Activated CD4-positive, alpha-beta T cell treated with anti-CD3 and anti-CD28 coated beads for 48 hours (primary cell): ENCODE measurements around the gene ADGRE1.

Experiments used
- DNase-seq: peaks from one replicate; pipeline ENCODE4 v3.0.0-alpha.2; 2020

The ADGRE1 gene

GRCh38 chr19:6886277-6886897, 992 bp upstream of the ADGRE1 start:
- DNase-seq, result no peak

GRCh38 chr19:6888967-6889366, 1.6 kb downstream of the ADGRE1 start:
- DNase-seq, result no peak

- DNase-seq, result no peak
Observed at GRCh38 chr19:6890401-6890913, 3.1 kb downstream of the ADGRE1 start.

GRCh38 chr19:6890938-6891337, 3.6 kb downstream of the ADGRE1 start:
- DNase-seq, result peak; percentile 66

- DNase-seq, result no peak
Observed at GRCh38 chr19:6891761-6892385, 4.5 kb downstream of the ADGRE1 start.

- DNase-seq, result no peak
Observed at GRCh38 chr19:6894313-6894712, 6.9 kb downstream of the ADGRE1 start.

DNA sequence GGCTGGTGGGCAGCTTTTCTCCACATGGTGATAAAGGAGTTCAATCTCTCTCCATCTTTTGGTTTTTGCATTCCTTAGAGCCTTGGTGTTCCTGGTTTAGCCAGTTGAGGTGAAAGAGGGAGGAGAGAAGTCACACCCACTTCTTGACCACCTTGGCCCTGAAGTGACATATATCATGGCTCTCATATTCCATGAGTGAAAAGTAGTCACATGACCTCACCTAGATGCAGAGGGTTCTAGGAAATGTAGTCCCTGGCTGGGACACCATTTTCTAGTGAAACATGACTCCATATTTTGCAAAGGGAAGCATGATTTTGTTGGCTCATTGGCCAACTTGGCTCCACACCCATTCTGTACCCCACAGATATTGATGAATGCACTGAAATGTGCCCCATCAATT, 16.1 kb downstream of the ADGRE1 start:
- no peak for DNase-seq

- DNase-seq, result no peak
Observed at GRCh38 chr19:6906559-6907060, 19.2 kb downstream of the ADGRE1 start.

DNA sequence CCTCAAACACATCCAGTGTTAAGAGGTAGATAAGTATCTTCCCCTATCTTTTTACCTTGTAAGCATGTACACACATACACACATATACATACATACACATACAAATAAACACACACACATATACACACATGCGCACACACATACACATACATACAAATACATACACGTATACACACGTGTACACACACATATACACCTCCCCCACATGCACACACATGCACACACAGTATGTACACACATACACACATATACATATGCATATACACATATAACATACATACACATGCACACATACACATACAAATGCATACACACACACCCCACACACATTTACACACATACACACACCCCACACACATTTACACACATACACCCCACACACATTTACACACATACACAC, 24.1 kb downstream of the ADGRE1 start:
- DNase-seq, result no peak

GRCh38 chr19:6914321-6914720, 26.9 kb downstream of the ADGRE1 start:
- no peak for DNase-seq

GRCh38 chr19:6916952-6917351, 29.6 kb downstream of the ADGRE1 start:
- no peak for DNase-seq

GRCh38 chr19:6925386-6925785, 38.0 kb downstream of the ADGRE1 start:
- no peak for DNase-seq

DNA sequence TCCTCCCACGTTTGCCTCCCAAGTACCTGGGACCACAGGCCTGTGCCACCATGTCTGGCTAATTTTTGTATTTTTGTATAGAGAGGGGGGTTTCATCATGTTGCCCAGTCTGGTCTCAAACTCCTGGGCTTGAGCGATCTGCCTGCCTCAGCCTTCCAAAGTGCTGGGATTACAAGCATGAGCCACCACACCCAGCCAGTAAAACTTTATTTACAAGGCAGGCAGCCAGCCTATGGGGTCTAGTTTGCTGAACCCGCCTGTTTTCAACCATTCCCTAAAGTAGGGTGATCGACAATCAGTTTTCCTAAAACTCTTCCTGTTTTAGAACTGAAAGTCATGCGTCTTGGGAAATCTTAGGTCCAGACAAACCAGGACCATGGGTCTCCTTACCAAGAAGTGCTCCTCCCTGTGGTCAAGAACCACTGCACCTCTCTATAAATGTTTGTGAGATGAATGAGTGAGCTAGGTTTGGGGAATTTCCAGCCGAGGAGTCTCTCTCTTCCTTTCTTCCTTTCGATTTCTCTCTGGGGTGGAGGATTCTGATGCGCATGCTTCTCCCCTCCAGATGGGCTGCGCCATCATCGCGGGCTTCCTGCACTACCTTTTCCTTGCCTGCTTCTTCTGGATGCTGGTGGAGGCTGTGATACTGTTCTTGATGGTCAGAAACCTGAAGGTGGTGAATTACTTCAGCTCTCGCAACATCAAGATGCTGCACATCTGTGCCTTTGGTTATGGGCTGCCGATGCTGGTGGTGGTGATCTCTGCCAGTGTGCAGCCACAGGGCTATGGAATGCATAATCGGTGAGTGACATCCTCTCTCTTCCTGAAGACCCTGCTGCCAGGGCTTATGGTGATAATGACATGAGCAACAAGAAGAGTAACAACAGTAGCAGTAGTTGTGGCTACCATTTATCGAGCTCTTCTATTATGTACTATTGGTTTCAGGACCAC, 38.7 kb downstream of the ADGRE1 start:
- peak; percentile 54 for DNase-seq

GRCh38 chr19:6930190-6930589, 42.8 kb downstream of the ADGRE1 start:
- DNase-seq, result no peak

DNA sequence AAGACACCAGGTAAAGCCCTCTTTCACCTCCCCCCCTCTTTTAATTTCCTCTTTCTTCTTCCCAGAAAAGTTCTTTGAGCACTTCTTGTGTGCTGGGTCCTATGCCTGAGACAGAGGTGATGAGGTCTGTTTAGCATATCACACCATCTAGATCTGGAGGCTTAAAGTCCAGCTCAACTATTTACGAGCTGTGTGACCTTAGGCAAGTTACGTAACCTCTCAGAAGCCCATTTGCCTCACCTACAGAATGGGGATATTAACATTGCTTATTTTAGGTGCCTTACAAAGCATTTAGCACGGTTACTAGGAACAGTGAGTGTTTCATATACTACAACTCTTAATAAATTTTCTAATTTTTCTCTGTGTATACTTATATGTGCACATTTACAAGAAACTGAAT, 47.7 kb downstream of the ADGRE1 start:
- no peak for DNase-seq

GRCh38 chr19:6935618-6936017, 48.2 kb downstream of the ADGRE1 start:
- DNase-seq, result no peak

DNA sequence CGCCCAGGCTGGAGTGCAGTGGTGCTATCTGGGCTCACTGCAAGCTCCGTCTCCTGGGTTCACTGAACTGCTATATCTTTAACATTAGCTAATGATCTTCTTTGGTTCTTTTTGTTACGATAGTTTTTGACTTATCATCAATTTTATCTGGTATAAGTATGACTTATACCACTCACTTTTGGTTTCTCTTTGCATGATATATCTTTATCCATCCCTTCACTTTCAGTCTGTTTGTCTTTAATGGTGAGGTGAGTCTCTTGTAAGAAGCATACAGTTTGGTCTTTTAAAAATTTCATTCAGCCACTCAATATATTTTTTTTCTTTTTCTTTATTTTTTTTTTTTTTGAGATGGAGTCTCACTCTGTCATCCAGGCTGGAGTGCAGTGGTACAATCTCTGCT, 58.4 kb downstream of the ADGRE1 start:
- DNase-seq, result no peak

DNA sequence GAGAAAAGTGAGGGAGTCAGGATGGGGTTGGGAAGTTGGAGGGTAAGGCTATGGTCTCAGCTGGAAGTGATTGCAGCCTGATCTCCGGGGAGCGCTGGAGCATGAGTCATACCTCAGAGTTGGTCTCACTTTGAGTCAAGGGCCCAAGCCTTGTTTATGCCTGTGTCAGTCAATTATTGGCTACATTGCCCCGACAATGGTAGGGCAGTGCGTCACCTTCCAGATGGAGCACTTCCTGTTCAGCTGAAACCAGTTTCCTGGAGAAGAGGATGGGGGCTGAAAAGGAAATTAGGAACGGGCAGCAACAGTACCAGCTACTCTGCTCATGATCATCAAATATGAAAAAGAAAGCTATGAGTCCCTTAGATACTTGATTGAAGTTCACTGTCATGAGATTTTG, 60.4 kb downstream of the ADGRE1 start:
- peak; percentile 74 for DNase-seq

DNA sequence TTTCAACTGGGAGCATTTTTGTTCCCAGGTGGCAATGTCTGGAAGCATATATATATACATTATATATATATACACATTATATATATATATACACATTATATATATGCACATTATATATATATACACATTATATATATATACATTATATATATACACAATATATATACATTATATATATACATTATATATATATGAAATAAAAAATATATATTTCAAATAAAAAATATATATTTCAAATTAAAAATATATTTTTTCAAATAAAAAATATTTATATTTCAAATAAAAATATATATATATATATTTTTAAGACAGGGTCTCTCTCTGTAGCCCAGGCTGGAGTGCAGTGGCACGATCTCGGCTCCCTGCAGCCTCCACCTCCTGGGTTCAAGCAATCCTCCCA, 61.5 kb downstream of the ADGRE1 start:
- no peak for DNase-seq

- DNase-seq, result no peak
Observed at GRCh38 chr19:6952956-6953355, 65.6 kb downstream of the ADGRE1 start.

DNA sequence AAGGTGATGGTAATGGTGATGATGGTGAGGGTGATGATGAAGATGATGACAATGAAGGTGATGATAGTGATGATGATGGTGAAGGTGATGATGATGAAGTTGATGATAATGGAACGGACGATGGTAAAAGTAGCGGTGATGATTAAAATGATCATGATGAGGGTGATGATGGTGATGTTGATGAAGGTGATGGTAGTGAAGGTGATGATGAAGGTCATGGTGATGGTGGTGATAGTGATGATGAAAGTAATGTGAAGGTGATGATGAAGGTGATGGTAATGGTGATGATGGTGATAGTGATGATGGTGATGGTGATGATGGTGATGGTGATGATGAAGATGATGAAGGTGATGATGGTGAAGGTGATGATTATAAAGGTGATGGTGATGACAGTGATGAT, 67.7 kb downstream of the ADGRE1 start:
- DNase-seq, result no peak

GRCh38 chr19:6956573-6956972, 69.2 kb downstream of the ADGRE1 start:
- no peak for DNase-seq

GRCh38 chr19:6958791-6959190, 71.4 kb downstream of the ADGRE1 start:
- DNase-seq, result no peak
